HG03469 (cell line): ENCODE results near the gene SAP30L.

Experiments used
- ATAC-seq: cut with Tn5 transposase; IDR thresholded peaks from one replicate; pipeline ENCODE4 v1.9.1; 2021; ENCODE audit warnings: mild to moderate bottlenecking, moderate library complexity, moderate number of reproducible peaks; ENCODE audit not compliant: unreplicated experiment

The SAP30L gene

GRCh38 chr5:154445422-154446194 is at the start of gene SAP30L:
Gene SAP30L, plus strand, starts transcription at chr5:154445997. Its CDS starts 608 bp downstream, at chr5:154446605.
- peak; percentile 93 for ATAC-seq

GRCh38 chr5:154396128-154396527 is 49.7 kb upstream of the SAP30L start:
- ATAC-seq = no peak

GRCh38 chr5:154397652-154398406 is 48.0 kb upstream of the SAP30L start:
- ATAC-seq = no peak

GRCh38 chr5:154400678-154401077 is 45.1 kb upstream of the SAP30L start:
- ATAC-seq = no peak

- no peak for ATAC-seq
These were observed 44.4 kb upstream of the SAP30L start for GRCh38 chr5:154401355-154401754.

GRCh38 chr5:154401931-154402330 is 43.9 kb upstream of the SAP30L start:
- ATAC-seq = no peak

GRCh38 chr5:154402611-154403010 is 43.2 kb upstream of the SAP30L start:
- ATAC-seq = no peak

GRCh38 chr5:154403234-154403633 is 42.6 kb upstream of the SAP30L start:
- ATAC-seq = no peak

- no peak for ATAC-seq
These were observed 41.9 kb upstream of the SAP30L start for GRCh38 chr5:154403776-154404387.

- peak; percentile 80 for ATAC-seq
These were observed 40.6 kb upstream of the SAP30L start for GRCh38 chr5:154405078-154405792.

GRCh38 chr5:154406231-154406630 is 39.6 kb upstream of the SAP30L start:
- ATAC-seq = no peak

GRCh38 chr5:154406826-154407225 is 39.0 kb upstream of the SAP30L start:
- no peak for ATAC-seq

GRCh38 chr5:154408811-154409210 is 37.0 kb upstream of the SAP30L start:
- no peak for ATAC-seq

GRCh38 chr5:154409230-154409840 is 36.5 kb upstream of the SAP30L start:
- ATAC-seq = no peak

GRCh38 chr5:154410008-154410407 is 35.8 kb upstream of the SAP30L start:
- ATAC-seq = no peak

- no peak for ATAC-seq
These were observed 35.0 kb upstream of the SAP30L start for GRCh38 chr5:154410786-154411185.

- no peak for ATAC-seq
These were observed 34.5 kb upstream of the SAP30L start for GRCh38 chr5:154411338-154411737.

GRCh38 chr5:154412316-154412715 is 33.5 kb upstream of the SAP30L start:
- no peak for ATAC-seq

- ATAC-seq = no peak
These were observed 32.9 kb upstream of the SAP30L start for GRCh38 chr5:154412925-154413324.

- no peak for ATAC-seq
These were observed 30.7 kb upstream of the SAP30L start for GRCh38 chr5:154415114-154415513.
